ENCODE results near the gene MRPL43.
"Not testable (repeated sequence)": the region's sequence is repeated elsewhere in the genome, so short reads cannot be mapped to it uniquely, and the experiment has no call there.

Gene MRPL43

DNA sequence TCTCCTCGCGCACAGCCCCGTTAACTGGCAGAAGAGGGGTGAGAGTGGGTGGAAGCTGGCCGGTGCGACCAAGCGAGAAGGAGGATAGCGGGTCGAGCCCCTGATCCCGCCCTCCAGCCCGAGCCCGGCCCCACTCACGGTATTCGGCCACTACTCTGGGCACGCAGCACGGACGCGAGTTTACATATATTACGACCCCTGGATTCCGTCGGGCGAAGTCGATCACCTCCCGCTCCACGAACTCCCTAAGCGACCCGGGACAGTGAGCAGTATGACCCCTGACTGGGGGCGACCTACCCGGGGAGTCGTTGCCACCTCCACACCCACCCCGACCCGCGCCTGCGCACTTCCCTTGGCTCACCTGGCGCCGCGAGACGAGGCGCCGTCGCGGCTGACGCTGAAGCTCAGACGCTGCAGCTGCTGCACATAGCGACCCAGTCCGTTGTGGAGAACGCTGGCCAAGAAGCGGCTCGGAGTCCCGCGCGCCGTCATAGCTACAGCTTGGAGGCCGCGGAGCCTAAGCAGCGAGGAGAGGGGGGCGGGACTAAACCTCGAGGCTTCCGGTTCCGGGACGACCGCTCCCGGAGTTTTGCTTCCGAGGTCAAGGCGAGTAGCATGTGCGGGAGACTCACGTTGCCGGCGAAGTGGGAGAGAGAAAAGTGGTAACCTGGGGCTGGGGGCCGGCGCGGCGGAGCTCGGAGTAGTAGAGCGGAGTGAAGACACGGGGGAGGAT is at the start of gene MRPL43, which contains the start of gene TWNK:
TSS of gene MRPL43 (minus strand) at position 546 of the 733 bp plus-strand sequence. CDS start at position 492, 54 bp downstream.
TSS of gene TWNK (plus strand) at position 592 of the 733 bp plus-strand sequence. CDS start 668 bp downstream, outside the sequence.
- DNase-seq (ENCODE audit: low read depth in 2 of 3, low spot score in 2 of 3), result peak; percentile 60 to 63 (median 61)

DNA sequence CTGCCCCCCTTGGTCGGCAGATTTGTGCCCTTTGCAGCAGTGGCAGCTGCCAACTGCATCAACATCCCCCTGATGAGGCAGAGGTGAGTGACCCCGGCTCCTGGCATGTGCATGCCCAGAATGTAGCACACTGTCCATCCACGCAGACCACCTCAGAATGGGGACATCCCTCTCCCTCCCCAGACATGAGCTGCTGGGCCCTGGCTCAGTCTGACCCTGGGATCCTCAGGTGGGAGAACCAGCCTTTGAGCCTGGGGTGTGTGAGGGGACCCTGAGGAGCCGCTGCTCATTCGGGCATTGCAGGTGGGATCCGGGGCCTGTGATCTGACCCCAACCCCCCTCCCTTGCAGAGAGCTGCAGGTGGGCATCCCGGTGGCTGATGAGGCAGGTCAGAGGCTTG is 49.4 kb upstream of the MRPL43 start:
- no peak for DNase-seq (ENCODE audit: low read depth in 2 of 3, low spot score in 2 of 3)

DNA sequence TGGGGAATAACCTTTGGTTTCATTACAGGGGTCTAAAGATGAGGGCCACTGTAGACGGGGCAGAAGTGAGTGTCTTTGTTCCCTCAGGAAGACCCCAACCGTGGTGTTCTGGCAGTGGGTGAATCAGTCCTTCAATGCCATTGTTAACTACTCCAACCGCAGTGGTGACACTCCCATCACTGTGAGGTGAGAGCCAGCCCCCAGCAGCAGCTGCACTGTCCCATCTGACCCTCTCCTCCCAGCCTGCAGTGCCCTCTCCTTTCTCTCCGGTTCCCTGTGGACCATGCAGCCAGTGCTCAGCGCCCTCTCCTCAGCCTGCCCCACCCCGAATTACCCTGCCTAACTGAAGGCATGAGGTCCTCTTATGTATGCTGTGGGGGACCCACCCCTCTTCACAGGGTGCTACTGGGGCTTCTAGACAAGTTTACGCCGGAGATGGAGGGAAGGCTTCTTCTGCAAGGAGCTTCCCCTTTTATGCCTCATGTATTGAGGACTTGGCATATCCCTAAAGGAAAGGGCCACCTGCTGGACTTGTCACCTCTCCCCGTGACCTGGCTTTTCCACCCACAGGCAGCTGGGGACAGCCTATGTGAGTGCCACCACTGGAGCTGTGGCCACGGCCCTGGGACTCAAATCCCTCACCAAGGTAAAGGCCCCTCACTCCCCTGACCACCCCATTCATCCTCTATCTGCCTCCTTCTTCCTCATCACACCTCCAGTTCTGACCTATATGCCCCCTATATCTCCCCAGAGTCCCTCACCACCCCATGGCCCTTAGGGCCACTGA is 48.8 kb upstream of the MRPL43 start:
- DNase-seq (ENCODE audit: low read depth in 2 of 3, low spot score in 2 of 3), result no peak

DNA sequence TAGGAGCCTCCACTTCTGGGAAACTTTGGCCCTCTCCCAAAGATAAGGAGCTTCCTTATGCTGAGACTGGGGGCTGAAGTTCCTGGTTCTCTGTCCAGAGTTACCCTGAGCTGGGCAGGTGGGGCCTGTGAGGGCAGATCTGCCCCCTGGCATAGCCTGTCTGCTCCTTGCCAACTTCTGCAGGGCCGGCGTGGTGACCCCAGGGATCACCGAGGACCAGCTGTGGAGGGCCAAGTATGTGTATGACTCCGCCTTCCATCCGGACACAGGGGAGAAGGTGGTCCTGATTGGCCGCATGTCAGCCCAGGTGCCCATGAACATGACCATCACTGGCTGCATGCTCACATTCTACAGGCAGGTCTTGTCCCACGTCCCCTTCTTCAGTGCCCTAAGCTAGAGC is 48.0 kb upstream of the MRPL43 start:
- no peak for DNase-seq (ENCODE audit: low read depth in 2 of 3, low spot score in 2 of 3)

DNA sequence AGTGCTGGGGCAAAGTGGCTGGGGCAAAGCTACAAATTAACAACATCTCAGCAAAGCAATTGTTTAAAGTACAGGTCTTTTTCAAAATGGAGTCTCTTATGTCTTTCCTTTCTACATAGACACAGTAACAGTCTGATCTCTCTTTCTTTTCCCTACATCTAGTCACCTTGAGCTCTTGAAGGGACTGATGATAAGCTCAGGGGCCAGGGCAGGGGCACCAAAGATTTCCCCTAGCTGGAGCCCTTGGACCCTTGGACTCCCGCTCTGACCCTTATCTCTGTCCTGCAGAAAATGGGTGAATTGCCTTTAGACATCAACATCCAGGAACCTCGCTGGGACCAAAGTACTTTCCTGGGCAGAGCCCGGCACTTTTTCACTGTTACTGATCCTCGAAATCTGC is 47.1 kb upstream of the MRPL43 start:
- DNase-seq (ENCODE audit: low read depth in 2 of 3, low spot score in 2 of 3), result not testable (repeated sequence)

DNA sequence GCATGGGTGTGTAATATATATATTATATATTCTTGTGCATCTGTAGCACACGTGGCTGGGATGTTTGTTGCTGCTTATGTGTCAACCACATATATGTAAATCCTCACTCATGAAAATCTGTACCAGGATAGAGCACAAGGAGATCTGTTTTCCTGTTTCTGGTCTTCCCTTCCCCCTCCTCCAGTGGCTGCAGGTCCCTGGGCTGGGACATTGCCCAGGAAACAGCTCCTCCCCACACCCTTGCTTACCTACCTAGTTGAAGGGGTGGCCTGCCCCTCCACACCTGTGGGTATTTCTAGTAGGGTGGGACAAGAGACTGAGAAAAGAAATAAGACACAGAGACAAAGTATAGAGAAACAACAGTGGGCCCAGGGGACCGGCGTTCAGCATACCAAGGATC is 46.0 kb upstream of the MRPL43 start:
- no peak for DNase-seq (ENCODE audit: low read depth in 2 of 3, low spot score in 2 of 3)

DNA sequence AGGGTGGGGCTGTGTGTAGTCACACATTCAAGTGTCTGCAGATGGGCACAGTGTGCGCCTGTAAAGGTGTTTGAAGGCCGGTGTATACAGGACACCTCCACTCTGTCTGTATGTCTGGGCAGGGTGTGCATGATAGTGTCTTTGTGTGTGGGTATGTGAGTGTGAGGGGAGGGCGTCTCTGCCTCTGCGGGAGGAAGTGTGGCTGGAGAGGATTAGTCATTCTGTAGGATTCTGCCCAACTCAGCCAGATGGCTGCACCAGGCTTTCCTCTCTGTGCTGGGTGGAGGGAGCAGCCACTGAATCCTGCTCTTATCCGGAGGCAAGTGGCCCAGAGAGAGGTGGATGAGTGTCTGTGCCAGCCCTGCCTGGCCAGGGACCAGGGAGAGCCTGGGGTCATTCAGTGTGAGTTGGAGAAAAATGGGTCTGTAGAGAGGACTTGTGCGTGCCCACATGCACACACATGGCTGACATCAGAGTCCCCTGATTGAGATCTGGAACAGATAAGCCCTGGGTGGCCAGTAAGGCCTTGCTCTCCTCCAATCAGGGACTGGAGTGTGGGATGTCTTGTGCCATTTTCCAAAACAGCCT is 45.4 kb upstream of the MRPL43 start:
- DNase-seq (ENCODE audit: low read depth in 2 of 3, low spot score in 2 of 3), result peak in 2 of 3 experiments; percentile 32 to 40

DNA sequence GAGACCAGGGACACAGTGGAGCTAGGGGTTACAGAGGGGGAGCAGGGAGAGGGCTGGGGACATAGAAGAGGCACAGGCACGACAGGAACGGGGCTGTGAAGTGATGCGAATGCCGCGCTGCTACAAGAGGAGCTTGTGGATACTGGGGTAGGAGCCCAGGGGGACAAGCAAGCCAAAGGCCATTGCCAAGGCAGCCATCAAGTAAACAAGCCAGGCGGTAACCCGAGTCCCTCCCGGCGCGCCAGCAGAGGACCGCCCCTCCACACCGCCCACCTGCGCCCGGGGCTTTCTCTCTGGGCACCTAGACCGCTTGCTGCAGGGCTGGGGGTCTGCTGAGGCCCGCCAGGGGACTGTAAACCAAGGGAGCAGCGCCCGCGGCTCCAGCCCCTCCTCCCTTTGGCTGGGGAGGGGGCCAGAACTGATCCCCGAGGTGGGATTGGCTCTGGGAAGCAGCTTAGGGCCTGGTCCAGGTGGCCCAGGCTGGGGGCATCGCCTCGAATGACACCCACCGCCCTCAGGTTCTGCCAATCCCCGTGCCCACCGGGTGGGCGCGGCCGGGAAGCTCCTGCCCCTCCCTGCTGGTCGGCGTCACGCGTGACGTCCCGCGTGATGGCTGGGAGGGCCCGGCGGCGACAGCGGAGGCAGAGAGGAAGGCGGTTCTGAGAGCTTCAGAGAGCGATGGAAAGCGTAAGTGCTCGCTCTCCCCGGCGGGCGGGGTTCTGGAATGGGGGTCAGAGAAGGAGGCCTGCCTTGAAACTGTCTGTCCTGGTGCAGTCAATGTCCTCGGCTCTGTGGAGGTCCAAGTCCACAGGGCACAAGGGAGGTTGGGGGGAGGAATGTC is 44.7 kb upstream of the MRPL43 start:
- DNase-seq (ENCODE audit: low read depth in 2 of 3, low spot score in 2 of 3), result peak; percentile 43 to 58 (median 48)

DNA sequence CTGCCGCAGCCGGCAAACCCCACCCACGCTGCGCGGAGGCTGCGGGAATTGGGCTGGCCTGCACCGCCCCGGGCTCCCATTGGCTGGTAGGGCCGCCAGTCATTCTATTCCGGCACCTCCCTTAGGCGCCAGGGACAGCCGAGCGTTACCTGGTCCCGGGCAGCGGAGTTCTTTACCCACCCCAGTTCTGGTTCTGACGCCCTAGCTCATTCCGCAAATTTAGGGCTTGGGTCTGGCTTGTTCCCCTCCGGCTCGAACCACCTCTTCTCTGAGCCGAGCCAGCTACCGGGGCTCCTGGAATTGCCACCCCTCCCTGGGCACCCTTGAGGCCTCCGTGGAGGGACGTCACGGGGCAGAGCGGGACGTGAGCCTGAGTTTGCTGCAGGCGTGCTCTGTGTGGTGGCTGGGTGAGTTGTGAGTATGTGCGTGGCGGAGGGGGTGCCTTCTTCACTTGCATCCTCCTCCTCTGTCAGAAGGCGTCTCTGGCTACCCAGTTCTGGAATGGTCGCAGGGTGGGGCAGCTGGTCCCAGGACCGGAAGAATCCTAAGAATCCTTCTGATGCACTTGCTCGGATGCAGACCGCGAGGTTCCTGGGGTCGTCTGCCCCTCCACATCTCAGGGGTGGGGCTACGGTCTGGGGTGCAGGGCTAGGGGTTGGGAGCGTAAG is 44.0 kb upstream of the MRPL43 start, which contains the start of the genes PDZD7 and SFXN3:
TSS of gene PDZD7 (minus strand) at position 2 of the 668 bp plus-strand sequence. CDS start 910 bp downstream, outside the sequence.
TSS of gene SFXN3 (plus strand) at position 107 of the 668 bp plus-strand sequence. CDS start 3,461 bp downstream, outside the sequence.
- DNase-seq (ENCODE audit: low read depth in 2 of 3, low spot score in 2 of 3), result peak; percentile 89 to 96 (median 93)

DNA sequence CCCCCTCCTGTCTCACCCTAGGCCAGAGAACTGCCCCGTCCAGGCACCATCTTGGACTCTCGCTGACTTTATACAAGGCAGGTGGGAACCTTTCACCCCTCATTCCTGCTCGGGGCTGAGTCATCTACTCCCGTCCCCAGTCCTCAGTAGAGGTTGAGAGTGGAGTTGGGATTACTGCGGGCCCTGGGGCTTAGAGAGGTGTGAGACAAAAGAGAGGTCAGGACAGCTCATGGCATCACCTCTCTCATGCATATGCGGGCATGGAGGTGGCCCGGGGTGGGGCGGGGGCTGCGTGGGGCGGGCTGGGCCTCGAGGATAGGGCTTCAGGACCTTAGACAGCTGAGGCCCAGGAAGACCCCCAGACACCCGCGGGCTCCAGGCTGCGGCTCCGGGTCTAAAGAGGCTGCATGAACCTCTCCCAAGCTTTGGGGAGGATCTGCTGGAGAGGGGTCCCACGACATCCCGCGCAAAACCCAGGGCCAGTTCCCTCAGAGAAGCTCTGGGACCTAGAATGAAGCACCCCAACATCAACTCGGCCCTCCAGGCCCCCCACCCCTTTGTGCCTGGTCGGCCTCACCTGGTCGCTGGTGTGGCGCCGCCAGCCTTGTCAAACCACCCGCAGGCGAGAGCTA is 43.3 kb upstream of the MRPL43 start:
- DNase-seq (ENCODE audit: low read depth in 2 of 3, low spot score in 2 of 3), result no peak

DNA sequence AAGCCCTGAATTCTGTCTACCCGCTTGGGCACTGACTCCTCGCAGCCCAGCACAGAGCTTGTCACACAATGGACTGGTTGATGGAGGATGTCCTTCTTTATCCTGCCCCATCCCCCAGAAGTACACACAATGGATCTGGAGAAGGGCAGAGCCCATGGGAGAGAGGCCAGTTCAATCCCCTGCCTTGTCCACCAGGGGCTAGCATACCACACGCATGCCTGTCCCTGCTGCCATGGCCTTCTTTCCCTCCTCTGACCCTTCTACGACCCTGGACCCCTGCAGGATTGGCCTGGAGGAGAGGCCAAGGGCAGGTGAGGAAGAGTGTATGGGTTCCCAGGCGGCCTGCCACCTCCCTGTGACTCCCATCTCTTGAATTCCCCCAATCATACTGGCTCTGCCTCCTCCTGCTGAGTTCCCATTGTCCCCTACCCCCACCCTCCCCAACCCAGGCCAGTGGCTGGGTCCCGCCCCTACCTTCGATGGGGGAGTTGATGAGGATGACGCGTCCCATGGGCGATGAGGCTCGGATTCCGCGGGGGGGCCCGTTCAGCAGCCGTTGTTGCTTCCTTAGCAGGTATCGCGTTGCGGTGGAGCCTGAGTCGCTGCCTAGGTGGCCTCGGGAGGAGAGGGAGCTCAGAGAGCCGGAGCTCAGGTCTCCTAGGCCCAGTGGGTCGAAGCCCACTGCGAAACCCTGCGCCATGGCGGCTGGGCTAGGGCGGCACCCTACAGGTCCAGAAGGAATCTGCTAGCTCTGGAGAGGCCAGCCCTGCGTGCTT is 42.4 kb upstream of the MRPL43 start:
- no peak for DNase-seq (ENCODE audit: low read depth in 2 of 3, low spot score in 2 of 3)

DNA sequence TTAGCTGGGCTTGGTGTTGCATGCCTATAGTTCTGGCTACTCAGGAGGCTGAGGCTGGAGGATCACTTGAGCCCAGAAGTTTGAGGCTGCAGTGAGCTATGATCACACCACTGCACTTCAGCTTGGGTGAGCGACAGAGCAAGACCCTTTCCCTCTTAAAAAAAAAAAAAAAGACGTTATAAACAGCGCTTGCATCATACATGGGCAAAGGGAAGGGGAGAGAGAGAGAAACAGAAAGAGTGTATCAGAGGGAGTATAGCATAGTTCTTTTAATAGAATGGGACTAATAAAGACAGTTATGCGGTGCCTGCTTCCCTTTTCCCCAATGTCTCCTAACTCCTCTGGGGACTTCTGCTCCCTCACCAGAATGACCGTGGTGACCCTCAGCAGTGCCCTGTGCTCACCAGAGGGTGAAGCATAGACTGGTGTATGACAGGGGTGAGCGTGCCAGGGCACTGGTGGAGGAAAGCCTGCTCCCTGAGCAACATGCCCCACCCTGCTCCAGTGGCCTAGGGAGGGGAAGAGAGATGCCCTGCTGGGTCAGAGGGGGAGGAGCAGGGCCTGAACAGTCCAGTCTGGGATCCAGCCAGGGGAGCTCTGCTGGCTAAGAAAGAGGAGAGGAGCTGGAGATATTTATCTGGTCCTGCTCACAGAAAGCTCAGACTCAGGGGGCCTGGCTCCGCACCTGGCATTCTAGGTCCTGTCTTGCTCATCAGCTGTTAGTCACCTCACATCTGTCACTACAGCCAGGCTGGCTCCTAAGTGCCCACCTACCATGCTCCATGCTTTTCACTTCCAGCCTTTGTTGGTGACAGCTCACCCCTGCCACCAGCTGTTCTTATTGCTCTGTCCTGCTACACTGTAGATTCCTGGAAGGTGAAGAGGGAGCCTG is 41.4 kb upstream of the MRPL43 start:
- no peak for DNase-seq (ENCODE audit: low read depth in 2 of 3, low spot score in 2 of 3)

DNA sequence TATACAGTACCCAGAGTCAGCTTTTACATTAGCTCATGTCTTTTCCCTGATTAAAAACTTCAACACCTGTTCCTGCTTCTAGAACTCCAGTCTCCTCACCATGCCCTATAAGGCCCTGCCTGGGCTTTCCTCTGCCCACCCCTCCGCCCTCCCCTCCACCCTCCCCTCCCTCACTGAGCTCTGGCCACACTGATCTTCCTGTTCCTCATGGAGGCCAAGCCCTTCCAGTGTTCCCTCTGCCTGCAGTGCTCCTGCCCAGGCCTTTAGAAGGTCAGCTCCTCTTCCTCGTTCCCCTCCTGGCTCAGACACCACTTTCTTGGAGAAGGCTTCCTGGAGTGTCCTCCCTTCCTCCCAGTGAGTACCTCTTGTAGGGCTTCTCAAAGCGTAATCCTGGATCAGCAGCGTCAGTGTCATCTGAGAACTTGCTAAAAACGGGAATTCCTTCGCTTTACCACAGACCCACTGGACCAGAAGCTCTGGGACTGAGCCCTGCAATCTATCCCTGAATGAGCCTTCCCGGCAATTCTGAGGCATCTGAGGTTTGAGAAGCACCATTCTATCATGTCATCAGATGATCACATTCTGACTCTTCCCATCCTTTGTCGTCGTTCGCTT is 39.9 kb upstream of the MRPL43 start:
- DNase-seq (ENCODE audit: low read depth in 2 of 3, low spot score in 2 of 3), result no peak

DNA sequence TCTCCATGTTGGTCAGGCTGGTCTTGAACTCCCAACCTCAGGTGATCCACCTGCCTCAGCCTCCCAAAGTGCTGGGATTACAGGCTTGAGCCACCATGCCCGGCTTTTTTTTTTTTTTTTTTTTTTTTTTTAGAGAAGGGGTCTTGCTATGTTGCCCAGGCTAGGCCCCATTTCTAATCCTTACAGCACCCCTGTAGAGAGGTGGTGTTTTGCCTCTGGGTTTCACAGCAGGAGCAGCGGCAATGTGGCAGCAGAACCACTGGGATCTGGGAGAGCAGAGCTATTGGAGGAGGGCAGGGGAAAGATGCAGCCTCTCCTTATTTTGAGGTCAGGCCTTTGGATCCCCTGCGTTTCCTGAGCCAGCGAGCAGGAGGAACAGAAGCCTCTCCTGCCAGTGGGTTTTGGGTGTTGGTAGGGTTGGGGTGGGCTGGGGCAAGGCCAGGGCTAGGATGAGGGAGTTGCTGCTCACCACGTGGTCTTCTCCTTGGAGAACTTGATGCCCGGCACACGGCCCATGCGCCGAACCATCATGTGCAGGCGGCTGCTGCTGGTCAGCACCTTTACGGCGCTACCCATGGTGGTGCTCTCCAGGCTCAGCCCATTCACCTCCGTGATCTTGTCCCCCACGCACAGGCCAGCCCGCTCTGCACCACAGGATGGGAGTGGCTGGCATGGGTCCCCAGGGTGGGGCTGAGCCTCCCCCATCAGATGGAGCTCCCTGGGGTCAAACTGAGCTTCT is 35.8 kb upstream of the MRPL43 start:
- no peak for DNase-seq (ENCODE audit: low read depth in 2 of 3, low spot score in 2 of 3)

DNA sequence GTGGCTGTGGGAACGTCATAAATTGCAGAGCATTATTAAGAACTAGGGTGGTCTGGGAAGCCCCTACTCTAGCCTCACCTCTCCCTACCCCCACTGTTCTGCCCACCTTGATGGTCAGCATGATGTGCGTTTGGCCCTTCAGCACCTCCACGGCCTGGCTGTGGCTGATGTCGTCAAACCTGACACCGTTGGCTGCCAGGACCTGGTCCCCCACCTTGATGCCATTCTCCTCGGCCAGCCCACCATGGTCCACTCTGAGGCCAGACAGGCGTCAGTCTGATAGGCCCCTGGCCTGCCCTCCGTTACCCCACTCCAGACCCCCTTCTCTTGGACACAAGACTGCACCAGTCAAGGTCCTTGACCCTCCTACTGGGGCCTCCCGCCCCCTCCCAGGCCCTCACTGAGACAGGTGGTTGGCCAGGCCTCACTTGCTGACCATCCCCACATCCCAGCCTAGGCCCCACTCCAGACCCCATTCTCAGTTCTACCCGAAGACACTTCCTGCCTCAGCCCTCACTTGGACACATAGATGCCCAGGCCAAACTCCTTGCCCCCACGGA is 34.5 kb upstream of the MRPL43 start:
- DNase-seq (ENCODE audit: low read depth in 2 of 3, low spot score in 2 of 3), result no peak

DNA sequence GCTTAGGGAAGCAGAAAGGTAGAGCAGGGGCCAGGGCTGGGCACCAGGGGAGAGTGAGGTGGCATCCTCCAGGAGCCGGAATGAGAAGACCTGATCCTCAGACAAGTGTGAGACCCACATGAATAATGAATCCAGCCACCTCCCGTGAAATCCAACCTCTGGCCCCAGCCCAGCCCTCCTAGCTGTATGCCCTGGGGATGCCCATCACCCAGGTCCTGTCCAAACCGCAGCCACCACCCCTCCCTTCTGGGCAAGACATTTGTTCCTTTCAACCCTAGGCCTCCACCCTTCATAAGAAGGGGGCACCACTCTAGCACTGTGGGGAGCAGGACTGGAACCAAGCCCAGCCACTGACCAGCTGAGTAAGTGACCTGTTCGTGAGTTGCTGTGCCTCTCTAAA is 33.9 kb upstream of the MRPL43 start:
- no peak for DNase-seq (ENCODE audit: low read depth in 2 of 3, low spot score in 2 of 3)
